SH-SY5Y (cell line): ENCODE measurements around the gene TCF4.

Experiments used
- GATA2 ChIP-seq: IDR thresholded peaks from 2 replicates; pipeline ENCODE4 v1.6.1; 2011; ENCODE audit warnings: mild to moderate bottlenecking, low read depth, low read length
- GATA3 ChIP-seq: IDR thresholded peaks from 2 replicates; pipeline ENCODE4 v1.6.1; 2011; ENCODE audit warnings: low read depth, mild to moderate bottlenecking, low read length, moderate library complexity

The TCF4 gene

DNA sequence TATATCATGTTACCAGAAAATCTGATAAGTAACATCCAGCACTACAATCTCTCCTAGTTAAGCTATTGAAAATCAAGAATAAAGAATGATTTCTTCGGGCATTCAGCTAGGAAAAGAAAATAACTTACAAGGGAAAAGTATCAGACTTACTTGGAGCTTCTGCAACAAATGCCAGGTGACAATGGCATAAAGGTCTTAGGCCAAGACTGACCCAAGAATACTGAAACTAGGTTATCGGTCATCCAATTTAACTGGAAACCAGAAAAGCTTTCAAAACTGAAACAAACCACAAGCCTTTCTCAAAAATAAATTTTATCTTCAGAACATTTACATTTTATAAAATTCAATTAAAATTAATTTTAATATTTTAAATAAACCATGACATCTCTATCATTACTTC lies 414.7 kb downstream of the TCF4 start:
- TF ChIP-seq GATA3 (no peak), GATA2 (no peak)
